Esophagus muscularis mucosa (tissue), 4 donors: ENCODE results near the gene LRRC37A3. TPM values are rescaled to one million over a fixed set of nuclear protein-coding genes. Genes with fewer than 3 reads are reported as not detected.
"Not testable (repeated sequence)": the region's sequence is repeated elsewhere in the genome, so short reads cannot be mapped to it uniquely, and the experiment has no call there.

ENCODE experiments used
- DNase-seq: peaks from one replicate; pipeline ENCODE4 v3.0.0-alpha.2; 2017; ENCODE audit errors: extremely low spot score
- H3K27ac ChIP-seq, 4 donors: fragments of 200-600 bp; sonication (generic); replicated peaks in 1 of 4; 1 replicate in 3 of 4; 2 replicates in 1 of 4; pipeline ENCODE4 v1.5.1; 2016 to 2019; ENCODE audit warnings: mild to moderate bottlenecking in 1 of 4
- H3K27me3 ChIP-seq, 4 donors: fragments of 200-600 bp; sonication (generic); one replicate each; pipeline versions ENCODE4 v1.5.1 to v1.6.0; 2016 to 2019
- H3K36me3 ChIP-seq, 4 donors: fragments of 200-600 bp; sonication (generic); one replicate each; pipeline ENCODE4 v1.5.1; 2016 to 2019
- H3K4me1 ChIP-seq, 4 donors: fragments of 200-600 bp; sonication (generic); one replicate each; pipeline ENCODE4 v1.5.1; 2016 to 2019
- H3K4me3 ChIP-seq, 4 donors: fragments of 200-600 bp; sonication (generic); 1 replicate in 2 of 4; 2 replicates in 2 of 4; pipeline ENCODE4 v1.5.1; 2016 to 2019; ENCODE audit warnings: mild to moderate bottlenecking in 4 of 4, moderate library complexity in 1 of 4
- H3K9me3 ChIP-seq, 4 donors: fragments of 200-600 bp; sonication (generic); 1 replicate in 3 of 4; 2 replicates in 1 of 4; pipeline ENCODE4 v1.5.1; 2016 to 2019
- CTCF ChIP-seq, 3 experiments: fragments of 200-600 bp in 2 of 3; fragments of 450-650 bp in 1 of 3; sonication (generic) in 2 of 3; IDR thresholded peaks; one replicate each; pipeline ENCODE4 v1.5.1; 2017 to 2019; ENCODE audit warnings: antibody characterized with exemption in 3 of 3, mild to moderate bottlenecking in 2 of 3, moderate library complexity in 1 of 3
- EP300 ChIP-seq: sonication (generic); formaldehyde crosslinking; IDR thresholded peaks from one replicate; pipeline ENCODE4 v1.6.1; 2017; ENCODE audit warnings: antibody characterized with exemption
- POLR2A ChIP-seq: fragments of 450-650 bp; IDR thresholded peaks from one replicate; pipeline ENCODE4 v1.6.1; 2017; ENCODE audit warnings: antibody characterized with exemption, moderate library complexity, mild to moderate bottlenecking, low read depth
- POLR2AphosphoS5 ChIP-seq, 2 donors: sonication (generic); formaldehyde crosslinking; IDR thresholded peaks; one replicate each; pipeline ENCODE4 v1.6.1; 2017; ENCODE audit warnings: antibody characterized with exemption in 2 of 2
- WGBS: methylation state at CpG from one replicate; pipeline ENCODE4 v1.1.5; 2018; 5-methylcytosine and 5-hydroxymethylcytosine counted together
- intact Hi-C: fragments of 100-400 bp; cut with DNase I; formaldehyde crosslinking; loops from one replicate; pipeline ENCODE4 v1.15.1; 2023
- total RNA-seq, 4 donors: library from RNA; depleted of rRNA; stranded (reverse); fragments of >200 nt; gene quantifications; one replicate each; pipeline versions ENCODE4 v1.1.0 to v1.2.1, GENCODE V29; 2016

The LRRC37A3 gene
- total RNA-seq, 4 donors from 2014 or later = 2.4 to 5.8 (median 4.9) TPM

GRCh38 chr17:64941045-64941444 lies 21.8 kb upstream of the LRRC37A3 start:
- intact Hi-C loops = no loop called here
- H3K9me3 ChIP-seq = no peaks in the 10 kb centered on the region

GRCh38 chr17:64940055-64940454 lies 20.8 kb upstream of the LRRC37A3 start:
- H3K36me3 ChIP-seq = peaks cover 0 to 4% (median 2%) of the 10 kb centered on the region in 4 donors
- H3K27me3 ChIP-seq = no peaks in the 10 kb centered on the region
- TF ChIP-seq CTCF (IDR thresholded peaks at IDR 0.05) = no peak
- no peak for TF ChIP-seq POLR2AphosphoS5 (IDR thresholded peaks at IDR 0.05)
- no peak for TF ChIP-seq POLR2A
- no peak for TF ChIP-seq EP300
- intact Hi-C loops = no loop called here
- no peak overlapping the region for H3K4me3 ChIP-seq
- H3K27ac ChIP-seq = no peak overlapping the region
- WGBS = 95% methylated on average over 3 of the region's 4 CpGs
- no peaks in the 10 kb centered on the region for H3K4me1 ChIP-seq
- DNase-seq = no peak
- H3K9me3 ChIP-seq = no peaks in the 10 kb centered on the region

More at GRCh38 chr17:64941045-64941444, 21.8 kb upstream of the LRRC37A3 start:
- Histone ChIP-seq H3K27ac (no peak overlapping the region), H3K4me3 (no peak overlapping the region), H3K36me3 (peaks cover 0 to 4% (median 2%) of the 10 kb centered on the region in 4 donors), H3K27me3 (no peaks in the 10 kb centered on the region), H3K4me1 (no peaks in the 10 kb centered on the region)
- WGBS = 94% methylated on average over 3 of the region's 3 CpGs
- DNase-seq = no peak
- TF ChIP-seq POLR2A (no peak), POLR2AphosphoS5 (IDR thresholded peaks at IDR 0.05) (no peak), CTCF (IDR thresholded peaks at IDR 0.05) (no peak), EP300 (no peak)

GRCh38 chr17:64938925-64939474 lies 19.7 kb upstream of the LRRC37A3 start:
- intact Hi-C loops = no loop called here
- H3K36me3 ChIP-seq = peaks cover 0 to 4% (median 2%) of the 10 kb centered on the region in 4 donors
- H3K27me3 ChIP-seq = no peaks in the 10 kb centered on the region
- TF ChIP-seq CTCF (IDR thresholded peaks at IDR 0.05) (peak; percentile 30 to 45 (median 32)), POLR2A (no peak)
- H3K4me3 ChIP-seq = no peak overlapping the region
- no peaks in the 10 kb centered on the region for H3K4me1 ChIP-seq
- no peaks in the 10 kb centered on the region for H3K9me3 ChIP-seq
- WGBS = 45% methylated on average over 7 of the region's 11 CpGs
- H3K27ac ChIP-seq = no peak overlapping the region
- no peak for DNase-seq

GRCh38 chr17:64938290-64938689 lies 19.0 kb upstream of the LRRC37A3 start:
- Histone ChIP-seq H3K36me3 (peaks cover 0 to 4% (median 2%) of the 10 kb centered on the region in 4 donors), H3K4me1 (no peaks in the 10 kb centered on the region), H3K9me3 (no peaks in the 10 kb centered on the region), H3K27me3 (no peaks in the 10 kb centered on the region), H3K27ac (no peak overlapping the region), H3K4me3 (no peak overlapping the region)
- intact Hi-C loops = no loop called here
- no peak for TF ChIP-seq EP300
- no peak for TF ChIP-seq CTCF (IDR thresholded peaks at IDR 0.05)
- no peak for TF ChIP-seq POLR2AphosphoS5 (IDR thresholded peaks at IDR 0.05)
- TF ChIP-seq POLR2A = no peak
- no peak for DNase-seq

GRCh38 chr17:64936117-64936516 lies 16.8 kb upstream of the LRRC37A3 start:
- Histone ChIP-seq H3K36me3 (peaks cover 0 to 4% (median 1%) of the 10 kb centered on the region in 4 donors), H3K4me1 (no peaks in the 10 kb centered on the region), H3K27me3 (no peaks in the 10 kb centered on the region), H3K27ac (no peak overlapping the region), H3K4me3 (no peak overlapping the region), H3K9me3 (no peaks in the 10 kb centered on the region)
- TF ChIP-seq EP300 = no peak
- no peak for TF ChIP-seq POLR2A
- TF ChIP-seq POLR2AphosphoS5 (IDR thresholded peaks at IDR 0.05) = no peak
- no peak for TF ChIP-seq CTCF (IDR thresholded peaks at IDR 0.05)
- intact Hi-C loops = no loop called here
- DNase-seq = no peak
- 95% methylated on average over 10 of the region's 10 CpGs for WGBS

GRCh38 chr17:64934284-64934778 lies 15.1 kb upstream of the LRRC37A3 start:
- H3K27me3 ChIP-seq, H3K36me3 ChIP-seq, H3K27ac ChIP-seq, H3K9me3 ChIP-seq, H3K4me3 ChIP-seq, DNase-seq, intact Hi-C loops, H3K4me1 ChIP-seq: not testable (repeated sequence)
- 95% methylated on average over 6 of the region's 6 CpGs for WGBS

- H3K4me3 ChIP-seq, H3K4me1 ChIP-seq, H3K9me3 ChIP-seq, H3K27ac ChIP-seq, H3K36me3 ChIP-seq, DNase-seq, H3K27me3 ChIP-seq, intact Hi-C loops: not testable (repeated sequence)
- WGBS = 91% methylated on average over 3 of the region's 3 CpGs
Observed at GRCh38 chr17:64932850-64933249, 13.6 kb upstream of the LRRC37A3 start.
